ENCODE measurements around the gene TRPC6.

DNA sequence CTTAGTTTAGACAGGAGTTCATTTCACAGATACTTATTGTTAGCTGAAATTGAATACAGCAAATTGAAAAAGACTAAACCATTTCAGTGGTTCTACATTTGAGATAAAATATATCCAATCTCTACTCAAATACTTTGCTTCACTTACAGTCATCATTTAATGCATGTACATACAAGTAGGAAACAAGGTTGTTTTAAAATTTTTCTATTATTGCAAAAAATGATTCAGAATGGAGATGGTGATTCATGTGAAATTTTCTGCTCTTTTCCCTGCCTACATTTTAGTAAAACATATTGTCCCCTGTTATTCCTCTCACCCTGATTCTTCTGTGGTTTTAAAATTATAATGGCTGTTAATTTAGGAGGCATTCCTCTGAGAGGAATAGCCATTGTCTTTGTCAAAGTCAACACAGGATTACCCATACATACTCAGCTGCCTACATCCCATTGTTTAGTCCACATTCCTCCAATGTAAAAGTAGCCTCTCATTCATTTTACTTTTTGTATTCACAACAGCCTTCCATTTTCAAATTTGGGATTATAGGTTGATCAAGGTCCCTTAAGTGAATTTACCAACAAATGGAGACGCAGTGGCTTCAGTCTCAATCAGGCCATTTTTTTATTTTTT is 60.1 kb downstream of the TRPC6 start:
- TF ChIP-seq, protein P1, sequence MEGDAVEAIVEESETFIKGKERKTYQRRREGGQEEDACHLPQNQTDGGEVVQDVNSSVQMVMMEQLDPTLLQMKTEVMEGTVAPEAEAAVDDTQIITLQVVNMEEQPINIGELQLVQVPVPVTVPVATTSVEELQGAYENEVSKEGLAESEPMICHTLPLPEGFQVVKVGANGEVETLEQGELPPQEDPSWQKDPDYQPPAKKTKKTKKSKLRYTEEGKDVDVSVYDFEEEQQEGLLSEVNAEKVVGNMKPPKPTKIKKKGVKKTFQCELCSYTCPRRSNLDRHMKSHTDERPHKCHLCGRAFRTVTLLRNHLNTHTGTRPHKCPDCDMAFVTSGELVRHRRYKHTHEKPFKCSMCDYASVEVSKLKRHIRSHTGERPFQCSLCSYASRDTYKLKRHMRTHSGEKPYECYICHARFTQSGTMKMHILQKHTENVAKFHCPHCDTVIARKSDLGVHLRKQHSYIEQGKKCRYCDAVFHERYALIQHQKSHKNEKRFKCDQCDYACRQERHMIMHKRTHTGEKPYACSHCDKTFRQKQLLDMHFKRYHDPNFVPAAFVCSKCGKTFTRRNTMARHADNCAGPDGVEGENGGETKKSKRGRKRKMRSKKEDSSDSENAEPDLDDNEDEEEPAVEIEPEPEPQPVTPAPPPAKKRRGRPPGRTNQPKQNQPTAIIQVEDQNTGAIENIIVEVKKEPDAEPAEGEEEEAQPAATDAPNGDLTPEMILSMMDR (IDR thresholded peaks at IDR 0.05) = no peak
- TF ChIP-seq POLR2AphosphoS5 (IDR thresholded peaks at IDR 0.05) (no peak), POLR2A (IDR thresholded peaks at IDR 0.05) (no peak)
